Heart left ventricle (tissue), 16 donors: ENCODE data around the gene FSHR. TPM values are rescaled to one million over a fixed set of nuclear protein-coding genes. Genes with fewer than 3 reads are reported as not detected.
A peak's percentile ranks its signal among the peaks of the same experiment; 100 is the strongest.

Source experiments
- ATAC-seq, 4 donors: fragments of 200-7000 bp; cut with Tn5 transposase; one replicate each; pipeline ENCODE4 v1.9.1; 2020 to 2022; ENCODE audit warnings: moderate library complexity in 4 of 4, mild to moderate bottlenecking in 3 of 4, moderate number of reproducible peaks in 1 of 4
- DNase-seq, 5 donors: peaks; one replicate each; pipeline ENCODE4 v3.0.0-alpha.2; 2020
- H3K27ac ChIP-seq, 12 donors: fragments of 200-600 bp; sonication (generic) in 4 of 12; one replicate each; pipeline versions ENCODE4 v1.5.0 to v1.8.0; 2016 to 2022; ENCODE audit warnings: mild to moderate bottlenecking in 2 of 12
- H3K27me3 ChIP-seq, 9 donors: fragments of 200-600 bp; sonication (generic) in 2 of 9; one replicate each; pipeline versions ENCODE4 v1.5.1 to v1.8.0; 2016 to 2022; ENCODE audit warnings: mild to moderate bottlenecking in 3 of 9
- H3K36me3 ChIP-seq, 9 donors: fragments of 200-600 bp; sonication (generic) in 2 of 9; one replicate each; pipeline versions ENCODE4 v1.5.0 to v1.8.0; 2018 to 2022; ENCODE audit warnings: mild to moderate bottlenecking in 2 of 9
- H3K4me1 ChIP-seq, 12 donors: fragments of 200-600 bp; sonication (generic) in 4 of 12; one replicate each; pipeline versions ENCODE4 v1.5.0 to v1.8.0; 2016 to 2022; ENCODE audit warnings: mild to moderate bottlenecking in 3 of 12
- H3K4me3 ChIP-seq, 12 donors: fragments of 200-600 bp; sonication (generic) in 4 of 12; one replicate each; pipeline versions ENCODE4 v1.5.0 to v1.8.0; 2017 to 2022; ENCODE audit warnings: mild to moderate bottlenecking in 9 of 12, moderate library complexity in 4 of 12
- H3K9me3 ChIP-seq, 12 donors: fragments of 200-600 bp; sonication (generic) in 4 of 12; one replicate each; pipeline versions ENCODE4 v1.5.0 to v1.8.0; 2016 to 2022; ENCODE audit warnings: mild to moderate bottlenecking in 1 of 12
- POLR2A ChIP-seq, 2 donors: fragments of 450-650 bp; IDR thresholded peaks; one replicate each; pipeline ENCODE4 v1.6.1; 2017; ENCODE audit warnings: antibody characterized with exemption in 2 of 2, mild to moderate bottlenecking in 2 of 2, moderate library complexity in 2 of 2
- WGBS, 4 donors: extraction: QIAGEN DNeasy Blood & Tissue Kit in 2 of 4; methylation state at CpG; one replicate each; pipeline versions ENCODE4 v1.1.5 to v1.1.7; 2013 to 2018; 5-methylcytosine and 5-hydroxymethylcytosine counted together
- intact Hi-C, 10 donors: fragments of 100-400 bp; cut with DNase I; formaldehyde crosslinking; loops; one replicate each; pipeline versions ENCODE4 v1.11.1 to v1.14.2; 2022
- polyA plus RNA-seq, 2 donors: library from polyadenylated mRNA; stranded (reverse); fragments of 200-250 nt; gene quantifications; one replicate each; pipeline ENCODE4 v1.2.3, GENCODE V29; 2013
- total RNA-seq, 9 donors: library from RNA; depleted of rRNA in 2 of 9; stranded (reverse); fragments of >200 nt in 2 of 9; fragmentation: NEBNext Ultra II Directional in 3 of 9; extraction: Animal tissue kit (Norgen Biotek cat#: 25700) in 3 of 9; gene quantifications; one replicate each; pipeline versions ENCODE4 v1.1.0 to v1.2.4, GENCODE V29; 2016 to 2023
- TF ChIP-seq, protein P1 (sequence below), 12 donors: fragments of 200-600 bp; sonication (generic) in 4 of 12; IDR thresholded peaks; one replicate each; pipeline versions ENCODE4 v1.5.0 to v1.8.0; 2018 to 2022; ENCODE audit warnings: antibody characterized with exemption in 12 of 12, mild to moderate bottlenecking in 5 of 12
- donor health status: ischemic (EF 13 %, LVEDD 7.1; RV severe dilation, severe dysfunction).
- donor health status: healthy with polysubstance abuse.
- donor health status: DM: no; HTN: yes; CAD: no.
- donor health status: DM: no; HTN: no; CAD: no.
- donor health status: ischemic (EF 25% LVEDD 6.9; RV normal size, moderate dysfunction).
- donor health status: ischemic (EF 25% LVEDD 5.7; RV mildly dilated, moderate dysfunction).
- donor health status: healthy.
- donor health status: DM: yes; HTN: yes; CAD: no.
- donor health status: ischemic (EF 35%, LVEDD 5.7; RV mildly dilated, moderate dysfunction).
- donor health status: nonischemic (EF 11% LVEDD 7.7; RV severe dilation, severe dysfunction).
- donor health status: DM: yes; HTN: yes; CAD: no.
- donor health status: PGD.
- donor health status: ischemic (EF 29% LVEDD 5.4; RV normal size, mild dysfunction).
- donor health status: nonischemic (EF 23%, LVEDD 6.1; RV moderate dilation, normal function).

Gene FSHR
- total and polyA plus RNA-seq, 11 donors, result 0.19 to 0.75 (median 0.39) TPM; not detected in 5

DNA sequence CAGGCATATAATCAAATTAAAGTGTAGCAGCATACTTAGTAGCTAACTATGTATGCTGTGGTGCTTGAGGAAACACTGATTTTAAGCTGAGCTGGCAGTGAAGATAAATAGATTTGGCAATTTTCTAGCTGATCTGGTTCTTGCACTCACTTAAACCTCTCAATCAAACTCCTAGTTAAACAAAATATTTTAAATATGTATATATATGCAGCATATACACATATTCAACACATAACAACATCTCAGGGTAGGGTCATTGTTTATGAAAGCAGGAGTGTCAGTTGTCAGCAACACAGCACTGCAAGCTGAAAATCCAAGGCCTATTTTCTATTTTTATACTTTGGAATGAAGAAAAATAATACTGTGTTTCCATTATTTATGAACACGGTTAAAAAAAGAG, 10.4 kb upstream of the FSHR start:
- 55 to 70% (median 65%) methylated on average over 1 of the region's 1 CpG for WGBS, 4 donors
- no peak for ATAC-seq
- H3K4me1 ChIP-seq, result no peaks in the 10 kb centered on the region
- H3K36me3 ChIP-seq, result no peaks in the 10 kb centered on the region
- TF ChIP-seq, protein P1, sequence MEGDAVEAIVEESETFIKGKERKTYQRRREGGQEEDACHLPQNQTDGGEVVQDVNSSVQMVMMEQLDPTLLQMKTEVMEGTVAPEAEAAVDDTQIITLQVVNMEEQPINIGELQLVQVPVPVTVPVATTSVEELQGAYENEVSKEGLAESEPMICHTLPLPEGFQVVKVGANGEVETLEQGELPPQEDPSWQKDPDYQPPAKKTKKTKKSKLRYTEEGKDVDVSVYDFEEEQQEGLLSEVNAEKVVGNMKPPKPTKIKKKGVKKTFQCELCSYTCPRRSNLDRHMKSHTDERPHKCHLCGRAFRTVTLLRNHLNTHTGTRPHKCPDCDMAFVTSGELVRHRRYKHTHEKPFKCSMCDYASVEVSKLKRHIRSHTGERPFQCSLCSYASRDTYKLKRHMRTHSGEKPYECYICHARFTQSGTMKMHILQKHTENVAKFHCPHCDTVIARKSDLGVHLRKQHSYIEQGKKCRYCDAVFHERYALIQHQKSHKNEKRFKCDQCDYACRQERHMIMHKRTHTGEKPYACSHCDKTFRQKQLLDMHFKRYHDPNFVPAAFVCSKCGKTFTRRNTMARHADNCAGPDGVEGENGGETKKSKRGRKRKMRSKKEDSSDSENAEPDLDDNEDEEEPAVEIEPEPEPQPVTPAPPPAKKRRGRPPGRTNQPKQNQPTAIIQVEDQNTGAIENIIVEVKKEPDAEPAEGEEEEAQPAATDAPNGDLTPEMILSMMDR (IDR thresholded peaks at IDR 0.05), result no peak
- TF ChIP-seq POLR2A (IDR thresholded peaks at IDR 0.05), result no peak
- DNase-seq, result no peak
- no peaks in the 10 kb centered on the region for H3K27me3 ChIP-seq
- intact Hi-C loops, result no loop called here
- no peak overlapping the region for H3K4me3 ChIP-seq
- no peak overlapping the region for H3K27ac ChIP-seq
- H3K9me3 ChIP-seq, result peaks cover 0 to 4% (median 0%) of the 10 kb centered on the region in 12 donors

DNA sequence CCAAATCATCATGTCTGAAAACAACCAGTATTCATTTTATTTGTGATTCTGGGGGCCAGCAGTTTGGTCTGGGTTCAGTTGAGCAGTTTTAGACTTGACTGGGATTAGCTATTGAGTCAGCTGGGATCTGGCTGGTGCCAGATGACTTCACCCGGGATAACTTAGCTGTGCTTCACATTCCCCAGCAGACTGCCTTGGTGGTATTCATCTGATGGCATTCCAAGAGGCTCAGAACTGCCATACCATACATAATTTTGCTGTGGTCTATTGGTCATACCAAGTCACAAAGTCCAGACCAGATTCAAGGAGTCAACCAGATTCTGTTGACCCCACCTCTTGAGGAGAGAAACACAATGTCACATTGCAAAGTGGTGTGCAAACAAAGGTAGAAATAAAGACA, 7.8 kb upstream of the FSHR start:
- 48 to 64% (median 57%) methylated on average over 1 of the region's 1 CpG for WGBS, 4 donors
- no peaks in the 10 kb centered on the region for H3K36me3 ChIP-seq
- no peak for ATAC-seq

DNA sequence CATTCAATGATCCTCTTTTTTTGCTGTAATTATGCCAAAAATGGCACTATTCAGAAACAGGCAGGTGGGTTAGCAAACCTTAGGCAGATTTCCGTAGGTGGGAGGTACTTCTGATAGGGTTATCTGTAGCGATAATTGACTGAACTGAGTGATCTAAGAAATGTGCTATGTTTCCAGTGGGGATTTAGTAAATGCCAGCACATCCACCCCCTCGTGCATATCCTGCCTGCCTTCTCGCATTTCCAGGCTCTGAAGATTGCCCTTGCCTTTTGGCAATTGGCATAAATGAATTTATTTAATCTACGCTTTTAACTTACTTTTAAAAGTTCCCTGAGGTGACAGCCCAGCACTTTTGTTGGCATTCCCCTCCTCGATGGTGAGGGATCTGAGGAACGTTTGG, 576 bp upstream of the FSHR start:
- Histone ChIP-seq H3K9me3 (peaks cover 0 to 13% (median 0%) of the 10 kb centered on the region in 12 donors), H3K4me3 (no peak overlapping the region), H3K36me3 (no peaks in the 10 kb centered on the region), H3K27ac (no peak overlapping the region), H3K4me1 (peaks cover 0 to 12% (median 0%) of the 10 kb centered on the region in 12 donors), H3K27me3 (no peaks in the 10 kb centered on the region)
- DNase-seq, result no peak
- no peak for TF ChIP-seq POLR2A (IDR thresholded peaks at IDR 0.05)
- TF ChIP-seq, protein P1 (IDR thresholded peaks at IDR 0.05), result no peak
- no peak for ATAC-seq
- intact Hi-C loops, result no loop called here
- WGBS, 4 donors, result 21 to 28% (median 25%) methylated on average over 7 of the region's 7 CpGs

More for the DNA sequence above, 7.8 kb upstream of the FSHR start:
- Histone ChIP-seq H3K27ac (no peak overlapping the region), H3K27me3 (no peaks in the 10 kb centered on the region), H3K4me3 (no peak overlapping the region), H3K9me3 (peaks cover 0 to 5% (median 0%) of the 10 kb centered on the region in 12 donors), H3K4me1 (no peaks in the 10 kb centered on the region)
- no peak for DNase-seq
- intact Hi-C loops, result no loop called here
- TF ChIP-seq, protein P1 (IDR thresholded peaks at IDR 0.05), result no peak
- TF ChIP-seq POLR2A (IDR thresholded peaks at IDR 0.05), result no peak

DNA sequence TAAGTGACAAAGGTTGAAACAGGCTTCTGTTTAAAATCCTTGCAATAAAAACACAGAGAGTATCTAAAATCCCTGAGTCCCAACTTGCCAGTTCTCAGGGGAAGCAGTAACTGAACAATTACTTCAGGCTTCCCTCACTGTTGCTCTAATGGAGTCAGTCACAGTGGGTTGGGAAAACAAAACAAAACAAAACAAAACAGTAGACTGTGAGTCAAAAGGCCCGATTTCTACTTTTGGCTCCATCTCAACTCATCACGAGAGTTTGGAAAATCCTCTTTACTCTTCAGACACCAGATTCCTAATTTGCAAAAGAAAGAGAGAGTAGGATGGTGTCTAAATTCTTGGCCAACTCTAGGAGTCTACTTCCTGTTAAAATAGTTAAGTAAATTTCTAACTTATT, 1.1 kb downstream of the FSHR start:
- WGBS, 4 donors, result 36 to 49% (median 43%) methylated on average over 2 of the region's 2 CpGs
- peaks cover 0 to 13% (median 0%) of the 10 kb centered on the region in 12 donors for H3K9me3 ChIP-seq
- DNase-seq (no peak), ATAC-seq (peak in 1 of 4 donors; percentile 46)
- peaks cover 0 to 12% (median 0%) of the 10 kb centered on the region in 12 donors for H3K4me1 ChIP-seq
- intact Hi-C loops, result no loop called here
- no peak for TF ChIP-seq POLR2A (IDR thresholded peaks at IDR 0.05)
- TF ChIP-seq, protein P1 (IDR thresholded peaks at IDR 0.05), result no peak
- no peaks in the 10 kb centered on the region for H3K27me3 ChIP-seq
- H3K27ac ChIP-seq, result peak overlapping the region in 1 of 12 donors; percentile 32
- H3K36me3 ChIP-seq, result no peaks in the 10 kb centered on the region
- no peak overlapping the region for H3K4me3 ChIP-seq
